AG10803 (cell line): ENCODE results near the gene NOG.

Experiments
- DNase-seq: peaks from one replicate; pipeline ENCODE4 v3.0.0; 2010; ENCODE audit warnings: low read depth
- H3K4me3 ChIP-seq: 2 replicates; pipeline ENCODE4 v1.5.1; 2011; ENCODE audit warnings: mild to moderate bottlenecking, low read length, control low read depth
- TF ChIP-seq, protein P1 (sequence below): conservative IDR thresholded peaks from 2 replicates; pipeline ENCODE4 v1.5.1; 2011; ENCODE audit warnings: mild to moderate bottlenecking, low read length, control low read depth, inconsistent platforms

Gene NOG

DNA sequence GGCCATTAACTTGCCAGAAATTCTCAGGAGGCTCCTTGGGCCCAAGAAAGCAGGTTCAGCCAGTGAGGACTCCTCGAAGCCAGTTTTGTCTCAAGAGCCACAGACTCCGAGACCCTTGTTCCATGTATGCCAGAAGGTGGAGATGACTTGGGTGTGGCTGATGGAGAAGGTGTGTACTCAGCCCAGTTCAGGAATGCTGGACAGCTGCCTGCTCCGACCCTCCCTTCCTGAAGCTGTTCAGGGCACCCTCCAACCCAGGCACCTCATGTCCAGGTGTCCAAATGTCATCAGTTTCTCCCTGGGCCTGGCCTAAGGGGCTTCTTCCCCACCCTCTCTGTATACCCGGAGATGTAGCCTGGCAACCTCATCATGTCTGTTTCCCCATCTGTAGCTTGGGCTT lies 40.2 kb downstream of the NOG start:
- H3K4me3 ChIP-seq: no peak overlapping the region
- TF ChIP-seq, protein P1, sequence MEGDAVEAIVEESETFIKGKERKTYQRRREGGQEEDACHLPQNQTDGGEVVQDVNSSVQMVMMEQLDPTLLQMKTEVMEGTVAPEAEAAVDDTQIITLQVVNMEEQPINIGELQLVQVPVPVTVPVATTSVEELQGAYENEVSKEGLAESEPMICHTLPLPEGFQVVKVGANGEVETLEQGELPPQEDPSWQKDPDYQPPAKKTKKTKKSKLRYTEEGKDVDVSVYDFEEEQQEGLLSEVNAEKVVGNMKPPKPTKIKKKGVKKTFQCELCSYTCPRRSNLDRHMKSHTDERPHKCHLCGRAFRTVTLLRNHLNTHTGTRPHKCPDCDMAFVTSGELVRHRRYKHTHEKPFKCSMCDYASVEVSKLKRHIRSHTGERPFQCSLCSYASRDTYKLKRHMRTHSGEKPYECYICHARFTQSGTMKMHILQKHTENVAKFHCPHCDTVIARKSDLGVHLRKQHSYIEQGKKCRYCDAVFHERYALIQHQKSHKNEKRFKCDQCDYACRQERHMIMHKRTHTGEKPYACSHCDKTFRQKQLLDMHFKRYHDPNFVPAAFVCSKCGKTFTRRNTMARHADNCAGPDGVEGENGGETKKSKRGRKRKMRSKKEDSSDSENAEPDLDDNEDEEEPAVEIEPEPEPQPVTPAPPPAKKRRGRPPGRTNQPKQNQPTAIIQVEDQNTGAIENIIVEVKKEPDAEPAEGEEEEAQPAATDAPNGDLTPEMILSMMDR: no peak
- DNase-seq: no peak

DNA sequence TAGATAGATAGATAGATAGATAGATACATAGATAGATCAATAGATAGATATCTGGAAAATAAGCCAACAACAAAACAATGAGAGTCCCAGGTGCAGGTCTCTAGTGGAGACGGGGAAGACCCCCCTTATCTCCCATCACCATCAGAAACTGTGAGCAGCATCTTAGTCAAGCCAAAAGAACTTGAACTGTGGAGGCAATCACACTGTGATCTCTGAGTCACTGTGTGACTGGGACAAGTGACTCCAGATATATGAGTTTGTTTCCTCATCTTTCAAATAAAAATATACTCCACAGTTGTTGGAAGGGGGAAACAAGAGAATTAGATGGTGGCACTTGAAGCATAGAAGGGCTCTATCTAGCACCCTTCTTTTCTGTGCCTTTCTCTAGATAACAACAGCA lies 42.1 kb downstream of the NOG start:
- TF ChIP-seq, protein P1: no peak
- DNase-seq: no peak
- no peak overlapping the region for H3K4me3 ChIP-seq

DNA sequence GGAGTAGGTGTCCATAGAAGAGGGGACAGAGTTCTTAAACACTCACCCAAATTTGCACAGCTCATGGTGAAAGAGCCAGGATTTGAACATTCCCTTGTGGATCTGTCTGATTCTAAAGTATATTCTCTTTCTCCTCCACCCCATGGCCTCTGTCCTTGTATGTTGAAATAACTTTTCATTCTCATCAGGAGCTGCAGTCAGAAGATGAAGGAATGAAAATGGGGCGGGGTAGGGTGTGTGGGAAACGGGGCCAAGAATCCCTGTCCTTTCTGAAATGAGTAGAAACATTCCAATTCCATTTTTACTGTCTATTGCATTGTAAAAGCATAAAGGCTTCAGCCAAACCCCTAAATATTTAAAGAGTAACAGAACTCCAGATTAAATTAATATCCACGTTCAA lies 42.8 kb downstream of the NOG start:
- TF ChIP-seq, protein P1: no peak
- DNase-seq: peak; percentile 60
- no peak overlapping the region for H3K4me3 ChIP-seq

DNA sequence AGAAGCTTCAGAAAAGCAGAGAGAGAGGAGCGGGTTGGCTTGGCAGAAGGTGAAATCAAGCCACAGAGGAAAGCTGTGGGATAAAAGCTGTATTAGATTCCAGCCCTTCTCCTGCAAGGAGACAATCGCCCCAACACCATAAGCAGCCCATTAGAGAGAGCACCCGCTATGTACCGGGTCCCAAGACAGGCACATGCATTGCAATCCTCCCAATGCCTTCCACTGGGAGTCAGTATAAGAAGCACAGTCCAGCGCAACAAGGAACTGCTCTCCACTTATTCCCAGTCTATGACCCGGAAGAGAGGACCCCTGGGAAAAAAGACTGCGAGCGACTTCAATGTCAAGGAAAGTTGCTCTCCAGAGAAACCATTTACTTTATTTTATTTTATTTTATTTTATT lies 43.8 kb downstream of the NOG start:
- no peak overlapping the region for H3K4me3 ChIP-seq
- no peak for DNase-seq
- TF ChIP-seq, protein P1: no peak

DNA sequence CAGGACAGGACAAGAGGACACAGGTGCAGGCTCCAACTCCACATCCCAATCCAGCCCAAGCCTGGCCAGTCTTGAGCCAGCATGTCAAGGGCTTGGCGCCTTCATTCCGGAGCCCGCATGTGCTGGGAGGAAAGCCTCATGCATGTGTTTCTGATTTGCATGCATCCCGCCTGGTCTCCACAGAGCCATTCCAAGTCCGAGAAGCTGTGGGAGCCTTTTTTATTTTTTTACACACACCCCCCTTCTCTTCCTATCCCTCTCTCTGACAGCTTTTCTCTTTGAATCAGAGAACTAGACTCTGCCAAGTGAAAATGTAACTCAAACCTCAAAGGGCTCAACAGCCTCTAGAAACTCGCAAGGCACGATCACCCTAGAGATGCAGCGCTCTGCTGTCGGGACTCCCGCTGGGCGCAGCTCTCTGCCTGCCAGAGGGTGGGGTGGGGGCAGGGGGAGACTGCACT lies 45.1 kb downstream of the NOG start:
- H3K4me3 ChIP-seq: no peak overlapping the region
- DNase-seq: peak; percentile 79

DNA sequence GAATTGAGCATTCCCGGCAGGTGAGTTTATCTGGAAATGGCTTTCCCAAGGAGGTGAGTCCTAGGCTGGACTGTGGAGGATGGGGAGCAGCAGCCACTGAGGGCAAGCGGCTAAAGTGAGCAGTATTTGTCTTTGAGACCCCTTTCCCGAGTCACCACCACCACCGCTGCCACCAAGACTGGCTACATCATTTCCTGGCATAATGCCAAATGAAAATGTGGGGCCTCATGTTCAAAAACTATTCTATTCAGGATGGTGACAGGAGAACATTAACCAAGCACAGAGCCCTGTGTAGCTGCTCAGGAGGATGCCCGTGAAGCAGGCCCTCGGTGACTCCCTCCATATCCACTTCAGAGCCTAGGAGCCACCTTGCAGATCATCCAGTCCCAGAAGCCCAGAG lies 46.0 kb downstream of the NOG start:
- TF ChIP-seq, protein P1: no peak
- DNase-seq: no peak
- no peak overlapping the region for H3K4me3 ChIP-seq

More for the DNA sequence above, 45.1 kb downstream of the NOG start:
- TF ChIP-seq, protein P1: no peak

DNA sequence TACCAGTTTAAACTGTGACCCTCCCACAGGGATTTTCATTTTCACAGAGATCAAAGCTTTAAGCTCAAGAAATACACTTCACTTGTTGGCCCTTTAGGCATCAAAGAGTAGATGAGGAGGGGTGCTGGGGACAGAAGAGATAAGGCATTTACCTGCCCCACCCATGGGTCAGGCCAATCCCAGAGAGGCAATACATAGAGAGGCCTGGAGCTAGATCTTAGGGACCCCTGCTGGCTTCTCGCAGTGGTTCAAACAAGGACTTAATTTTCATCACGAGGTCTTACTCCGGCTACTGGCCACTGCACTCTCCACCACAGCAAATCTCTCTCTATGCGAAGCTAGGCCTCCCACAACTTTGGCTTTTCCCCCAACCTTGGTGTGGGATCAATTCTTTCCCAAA lies 46.6 kb downstream of the NOG start:
- no peak for DNase-seq
- TF ChIP-seq, protein P1: no peak
- no peak overlapping the region for H3K4me3 ChIP-seq
